Measurements from ENCODE around the gene CST8. TPM values are rescaled to one million over a fixed set of nuclear protein-coding genes. Genes with fewer than 3 reads are reported as not detected.

Gene CST8
- polyA plus RNA-seq, 1 of the 3 experiments (the other 2 are of a cell fraction), result not detected

- no peak for TF ChIP-seq MAX (IDR thresholded peaks at IDR 0.05; ENCODE audit: low read depth)
- no peak for TF ChIP-seq USF2 (IDR thresholded peaks at IDR 0.05; ENCODE audit: borderline replicate concordance, low read depth, low read length)
- TF ChIP-seq NFIC (IDR thresholded peaks at IDR 0.05; ENCODE audit: borderline replicate concordance), result no peak
- no peak for TF ChIP-seq TAF1 (IDR thresholded peaks at IDR 0.05; ENCODE audit: borderline replicate concordance, low read depth, low read length)
- TF ChIP-seq MXI1 (IDR thresholded peaks at IDR 0.05; ENCODE audit: low read depth, low read length), result no peak
- ChIA-PET CTCF (interaction anchor here (0.8 kb wide), 1 partner anchor 502 kb away, joined by 3 read pairs; no protein-coding TSS in a partner anchor), POLR2A (no interaction called here)
- no peaks in the 10 kb centered on the region for H4K20me1 ChIP-seq (ENCODE audit: insufficient read depth)
- 7% methylated on average over 4 of the region's 4 CpGs for WGBS (ENCODE audit: low lambda C conversion rate)
- no peak overlapping the region for H3K9ac ChIP-seq
- no peak overlapping the region for H3K27ac ChIP-seq (ENCODE audit: low read depth in 2 of 2, low read length in 1 of 2)
- H3K9me2 ChIP-seq, result no peaks in the 10 kb centered on the region
- no peak for DNase-seq
- no peaks in the 10 kb centered on the region for H3K4me1 ChIP-seq (ENCODE audit: control insufficient read depth in 1 of 2, insufficient read depth in 2 of 2, low read depth in 1 of 2, low read length in 1 of 2)
- H3K4me3 ChIP-seq (ENCODE audit: low read depth in 2 of 2, low read length in 1 of 2), result no peak overlapping the region
- H3K4me2 ChIP-seq, result no peak overlapping the region
- no peaks in the 10 kb centered on the region for H3K79me2 ChIP-seq (ENCODE audit: insufficient read depth)
- no peaks in the 10 kb centered on the region for H3F3A ChIP-seq (replicated peaks; ENCODE audit: insufficient read depth)
- H3K36me3 ChIP-seq (replicated peaks in 1 of 2; ENCODE audit: control insufficient read depth in 1 of 2, insufficient read depth in 2 of 2, low read length in 1 of 2), result no peaks in the 10 kb centered on the region
- H3K27me3 ChIP-seq (ENCODE audit: insufficient read depth), result no peaks in the 10 kb centered on the region
- no peak overlapping the region for H2AFZ ChIP-seq (ENCODE audit: low read depth)
- H3K9me3 ChIP-seq, result no peaks in the 10 kb centered on the region
Observed at GRCh38 chr20:23540624-23541023, 49.7 kb downstream of the CST8 start.

GRCh38 chr20:23541330-23541729, 50.4 kb downstream of the CST8 start:
- no peaks in the 10 kb centered on the region for H3K9me2 ChIP-seq
- no peaks in the 10 kb centered on the region for H4K20me1 ChIP-seq (ENCODE audit: insufficient read depth)

More at GRCh38 chr20:23541330-23541729, 50.4 kb downstream of the CST8 start:
- Histone ChIP-seq H3K4me2 (no peak overlapping the region), H3K36me3 (replicated peaks in 1 of 2; ENCODE audit: control insufficient read depth in 1 of 2, insufficient read depth in 2 of 2, low read length in 1 of 2) (no peaks in the 10 kb centered on the region), H3K27me3 (ENCODE audit: insufficient read depth) (no peaks in the 10 kb centered on the region), H3K4me1 (ENCODE audit: control insufficient read depth in 1 of 2, insufficient read depth in 2 of 2, low read depth in 1 of 2, low read length in 1 of 2) (no peaks in the 10 kb centered on the region), H3F3A (replicated peaks; ENCODE audit: insufficient read depth) (no peaks in the 10 kb centered on the region), H3K9me3 (no peaks in the 10 kb centered on the region), H3K27ac (ENCODE audit: low read depth in 2 of 2, low read length in 1 of 2) (no peak overlapping the region), H3K79me2 (ENCODE audit: insufficient read depth) (no peaks in the 10 kb centered on the region), H3K4me3 (ENCODE audit: low read depth in 2 of 2, low read length in 1 of 2) (no peak overlapping the region), H3K9ac (no peak overlapping the region), H2AFZ (ENCODE audit: low read depth) (no peak overlapping the region)
- DNase-seq, result no peak
- TF ChIP-seq MEF2A (IDR thresholded peaks at IDR 0.05; ENCODE audit: borderline replicate concordance, low read depth), result no peak
- no peak for TF ChIP-seq POLR2AphosphoS5 (IDR thresholded peaks at IDR 0.05; ENCODE audit: low read depth, low read length)
- TF ChIP-seq IRF3 (IDR thresholded peaks at IDR 0.05; ENCODE audit: low read depth, low read length), result no peak
- TF ChIP-seq RCOR1 (IDR thresholded peaks at IDR 0.05; ENCODE audit: low read length), result no peak
- no peak for TF ChIP-seq EP300 (IDR thresholded peaks at IDR 0.05; ENCODE audit: borderline replicate concordance in 1 of 2, low read depth in 1 of 2, low read length in 1 of 2)
- ChIA-PET POLR2A (no interaction called here), CTCF (no interaction called here)
- 14% methylated on average over 1 of the region's 1 CpG for WGBS (ENCODE audit: low lambda C conversion rate)

Data from SK-N-SH (cell line).